ENCODE results near the gene CYTH3. TPM values are rescaled to one million over a fixed set of nuclear protein-coding genes. Genes with fewer than 3 reads are reported as not detected.
A peak's percentile ranks its signal among the peaks of the same experiment; 100 is the strongest.
"Not testable (repeated sequence)": the region's sequence is repeated elsewhere in the genome, so short reads cannot be mapped to it uniquely, and the experiment has no call there.

The CYTH3 gene
- total and polyA plus RNA-seq, 11 donors, result 11.1 to 49.7 (median 22.1) TPM

DNA sequence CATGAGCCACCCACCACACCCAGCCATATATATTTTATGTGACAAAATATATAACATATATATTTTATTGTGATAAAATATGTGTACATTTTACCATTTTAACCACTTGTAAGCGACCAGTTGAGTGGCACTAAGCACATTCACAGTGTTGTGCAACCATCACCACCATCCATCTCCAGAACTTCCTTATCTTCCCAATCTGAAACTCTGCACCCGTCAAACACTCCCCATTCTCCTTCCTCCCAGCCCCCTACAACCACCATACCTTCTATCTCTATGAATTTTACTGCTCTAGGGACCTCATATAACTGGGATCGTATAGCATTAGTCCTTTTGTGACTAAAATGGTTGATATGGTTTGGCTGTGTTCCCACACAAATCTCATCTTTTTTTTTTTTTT is 20.8 kb upstream of the CYTH3 start:
- Histone ChIP-seq H3K27ac (no peak overlapping the region), H3K9me3 (no peaks in the 10 kb centered on the region), H3K4me3 (no peak overlapping the region), H3K27me3 (no peaks in the 10 kb centered on the region), H3K36me3 (no peaks in the 10 kb centered on the region), H3K4me1 (no peaks in the 10 kb centered on the region)
- TF ChIP-seq POLR2A (IDR thresholded peaks at IDR 0.05), result no peak
- TF ChIP-seq, protein P1, sequence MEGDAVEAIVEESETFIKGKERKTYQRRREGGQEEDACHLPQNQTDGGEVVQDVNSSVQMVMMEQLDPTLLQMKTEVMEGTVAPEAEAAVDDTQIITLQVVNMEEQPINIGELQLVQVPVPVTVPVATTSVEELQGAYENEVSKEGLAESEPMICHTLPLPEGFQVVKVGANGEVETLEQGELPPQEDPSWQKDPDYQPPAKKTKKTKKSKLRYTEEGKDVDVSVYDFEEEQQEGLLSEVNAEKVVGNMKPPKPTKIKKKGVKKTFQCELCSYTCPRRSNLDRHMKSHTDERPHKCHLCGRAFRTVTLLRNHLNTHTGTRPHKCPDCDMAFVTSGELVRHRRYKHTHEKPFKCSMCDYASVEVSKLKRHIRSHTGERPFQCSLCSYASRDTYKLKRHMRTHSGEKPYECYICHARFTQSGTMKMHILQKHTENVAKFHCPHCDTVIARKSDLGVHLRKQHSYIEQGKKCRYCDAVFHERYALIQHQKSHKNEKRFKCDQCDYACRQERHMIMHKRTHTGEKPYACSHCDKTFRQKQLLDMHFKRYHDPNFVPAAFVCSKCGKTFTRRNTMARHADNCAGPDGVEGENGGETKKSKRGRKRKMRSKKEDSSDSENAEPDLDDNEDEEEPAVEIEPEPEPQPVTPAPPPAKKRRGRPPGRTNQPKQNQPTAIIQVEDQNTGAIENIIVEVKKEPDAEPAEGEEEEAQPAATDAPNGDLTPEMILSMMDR (IDR thresholded peaks at IDR 0.05), result no peak
- intact Hi-C loops (cut with DNase I), result no loop called here
- ATAC-seq (no peak), DNase-seq (no peak)
- WGBS, 4 donors, result 82 to 92% (median 86%) methylated on average over 3 of the region's 3 CpGs

DNA sequence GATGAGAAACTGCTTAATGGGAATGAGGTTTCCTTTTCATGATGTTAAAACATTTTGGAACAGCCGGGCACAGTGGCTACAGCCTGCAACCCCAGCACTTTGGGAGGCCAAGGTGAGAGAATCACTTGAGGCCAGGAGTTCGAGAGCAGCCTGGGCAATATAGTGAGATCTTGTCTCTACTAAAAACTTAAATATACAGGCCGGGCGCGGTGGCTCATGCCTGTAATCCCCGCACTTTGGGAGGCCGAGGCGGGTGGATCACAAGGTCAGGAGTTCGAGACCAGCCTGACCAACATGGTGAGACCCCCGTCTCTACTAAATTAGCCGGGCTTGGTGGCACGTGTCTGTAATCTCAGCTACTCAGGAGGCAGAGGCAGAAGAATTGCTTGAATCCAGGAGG is 19.5 kb upstream of the CYTH3 start:
- ATAC-seq; intact Hi-C loops (cut with DNase I); H3K36me3 ChIP-seq; H3K27ac ChIP-seq; H3K9me3 ChIP-seq; H3K4me1 ChIP-seq; DNase-seq; H3K27me3 ChIP-seq; H3K4me3 ChIP-seq: not testable (repeated sequence)
- WGBS, 4 donors, result 86 to 96% (median 93%) methylated on average over 12 of the region's 12 CpGs

DNA sequence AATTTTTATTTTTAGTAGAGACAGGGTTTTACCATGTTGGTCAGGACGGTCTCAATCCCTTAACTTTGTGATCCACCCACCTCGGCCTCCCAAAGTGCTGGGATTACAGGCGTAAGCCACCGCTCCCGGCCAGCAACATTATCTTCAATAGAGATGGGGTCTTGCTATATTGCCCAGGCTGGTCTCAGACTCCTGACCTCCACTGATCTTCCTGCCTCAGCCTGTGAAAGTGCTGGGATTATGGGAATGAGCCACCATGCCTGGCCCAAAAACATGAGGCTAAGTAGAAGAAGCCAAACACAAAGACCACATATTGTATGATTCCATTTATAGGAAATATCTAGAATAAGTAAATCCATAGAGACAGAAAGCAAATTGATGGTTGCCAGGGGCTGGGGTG is 19.1 kb upstream of the CYTH3 start:
- DNase-seq (no peak), ATAC-seq (no peak)
- no peak overlapping the region for H3K27ac ChIP-seq
- no peaks in the 10 kb centered on the region for H3K36me3 ChIP-seq
- TF ChIP-seq, protein P1 (IDR thresholded peaks at IDR 0.05), result no peak
- TF ChIP-seq POLR2A (IDR thresholded peaks at IDR 0.05), result no peak
- H3K27me3 ChIP-seq, result no peaks in the 10 kb centered on the region
- no peaks in the 10 kb centered on the region for H3K4me1 ChIP-seq
- WGBS, 4 donors, result 89 to 97% (median 97%) methylated on average over 5 of the region's 5 CpGs
- H3K9me3 ChIP-seq, result no peaks in the 10 kb centered on the region
- H3K4me3 ChIP-seq, result no peak overlapping the region
- intact Hi-C loops (cut with DNase I), result no loop called here

DNA sequence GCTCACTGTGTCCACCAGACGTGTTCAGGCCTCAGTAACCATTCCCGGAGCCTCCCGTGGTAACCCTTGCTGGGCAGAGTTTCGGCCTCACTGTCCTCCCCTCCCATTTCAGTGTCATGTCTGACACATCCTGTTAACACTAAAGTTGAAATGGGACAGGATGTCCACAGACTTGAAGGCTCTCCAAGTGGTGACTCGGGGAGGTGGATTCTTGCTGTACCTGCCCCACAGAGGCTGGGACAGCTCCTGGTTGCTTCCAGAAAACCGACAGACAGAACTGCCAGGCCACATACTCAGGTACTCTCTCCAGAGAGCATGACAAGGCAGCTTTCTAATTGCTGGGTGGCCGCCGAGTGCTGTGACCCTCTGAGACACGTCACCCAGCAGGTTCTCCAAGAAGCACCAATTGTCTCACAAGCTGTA is 17.9 kb upstream of the CYTH3 start:
- H3K4me1 ChIP-seq, result no peaks in the 10 kb centered on the region
- H3K27me3 ChIP-seq, result no peaks in the 10 kb centered on the region
- no peaks in the 10 kb centered on the region for H3K36me3 ChIP-seq
- no peak for TF ChIP-seq POLR2A (IDR thresholded peaks at IDR 0.05)
- TF ChIP-seq, protein P1 (IDR thresholded peaks at IDR 0.05), result no peak
- H3K4me3 ChIP-seq, result no peak overlapping the region
- WGBS, 4 donors, result 55 to 79% (median 69%) methylated on average over 8 to 9 of the region's 9 CpGs
- ATAC-seq (peak in 1 of 4 donors; percentile 18), DNase-seq (no peak)
- H3K27ac ChIP-seq, result no peak overlapping the region
- intact Hi-C loops (cut with DNase I), result no loop called here
- H3K9me3 ChIP-seq, result no peaks in the 10 kb centered on the region

DNA sequence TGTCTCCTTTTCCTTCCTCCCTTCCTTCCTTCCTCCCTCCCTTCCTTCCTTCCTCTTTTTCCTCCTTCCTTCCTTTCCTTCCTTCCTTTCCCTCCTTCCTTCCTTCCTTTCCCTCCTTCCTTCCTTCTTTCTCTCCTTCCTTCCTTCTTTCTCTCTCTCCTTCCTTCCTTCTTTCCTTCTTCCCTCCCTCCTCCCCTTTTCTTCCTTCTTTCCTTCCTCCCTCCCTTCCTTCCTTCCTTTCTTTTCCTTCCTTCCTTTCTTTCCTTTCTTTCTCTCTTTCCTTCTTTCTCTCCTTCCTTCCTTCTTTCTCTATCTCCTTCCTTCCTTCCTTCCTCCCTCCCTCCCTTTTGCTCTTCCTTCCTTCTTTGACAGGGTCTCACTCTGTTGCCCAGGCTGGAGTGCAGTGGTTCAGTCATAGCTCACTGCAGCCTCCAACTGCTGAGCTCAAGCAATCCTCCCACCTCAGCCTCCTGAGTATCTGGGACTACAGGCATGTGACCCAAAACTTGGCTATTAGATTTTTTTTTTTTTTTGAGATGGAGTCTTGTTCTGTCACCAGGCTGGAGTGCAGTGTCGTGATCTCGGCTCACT is 15.9 kb upstream of the CYTH3 start:
- Histone ChIP-seq H3K36me3 (no peaks in the 10 kb centered on the region), H3K27ac (no peak overlapping the region), H3K4me1 (no peaks in the 10 kb centered on the region), H3K27me3 (no peaks in the 10 kb centered on the region), H3K9me3 (no peaks in the 10 kb centered on the region), H3K4me3 (no peak overlapping the region)
- intact Hi-C loops (cut with DNase I), result no loop called here
- TF ChIP-seq, protein P1 (IDR thresholded peaks at IDR 0.05), result no peak
- WGBS, 4 donors, result 95 to 100% (median 98%) methylated on average over 2 of the region's 2 CpGs
- no peak for ATAC-seq
- no peak for DNase-seq
